ENCODE data around the gene STAG3.

Gene STAG3

GRCh38 chr7:100152404-100152803, 25.3 kb upstream of the STAG3 start:
- peaks cover 21 to 46% of the 10 kb centered on the region in 2 donors for H3K36me3 Mint-ChIP-seq
- ATAC-seq (replicated peaks) (no peak), DNase-seq (no peak)
- peak overlapping the region in 1 of 2 donors; percentile 1 for H3K4me3 Mint-ChIP-seq
- H3K9me3 Mint-ChIP-seq: no peaks in the 10 kb centered on the region
- no peaks in the 10 kb centered on the region for H3K27me3 Mint-ChIP-seq
- peaks cover 42 to 64% of the 10 kb centered on the region in 2 donors for H3K4me1 Mint-ChIP-seq
- H3K27ac Mint-ChIP-seq: peak overlapping the region; percentile 11

GRCh38 chr7:100152937-100153666, 24.6 kb upstream of the STAG3 start:
- Mint-ChIP-seq H3K9me3 (no peaks in the 10 kb centered on the region), H3K27me3 (no peaks in the 10 kb centered on the region), H3K36me3 (peaks cover 21 to 49% of the 10 kb centered on the region in 2 donors), H3K27ac (peak overlapping the region; percentile 57), H3K4me3 (no peak overlapping the region), H3K4me1 (peaks cover 45 to 69% of the 10 kb centered on the region in 2 donors)
- DNase-seq (no peak), ATAC-seq (replicated peaks) (no peak)

GRCh38 chr7:100153708-100154535, 23.8 kb upstream of the STAG3 start:
- DNase-seq (no peak), ATAC-seq (replicated peaks) (no peak)
- H3K27ac Mint-ChIP-seq: peak overlapping the region; percentile 67
- H3K4me3 Mint-ChIP-seq: no peak overlapping the region
- no peaks in the 10 kb centered on the region for H3K9me3 Mint-ChIP-seq
- peaks cover 38 to 74% of the 10 kb centered on the region in 2 donors for H3K4me1 Mint-ChIP-seq
- no peaks in the 10 kb centered on the region for H3K27me3 Mint-ChIP-seq
- H3K36me3 Mint-ChIP-seq: peaks cover 18 to 45% of the 10 kb centered on the region in 2 donors

GRCh38 chr7:100154651-100155491, 22.8 kb upstream of the STAG3 start:
- H3K4me3 Mint-ChIP-seq: no peak overlapping the region
- DNase-seq (no peak), ATAC-seq (replicated peaks) (no peak)
- H3K9me3 Mint-ChIP-seq: no peaks in the 10 kb centered on the region
- H3K36me3 Mint-ChIP-seq: peaks cover 18 to 44% of the 10 kb centered on the region in 2 donors
- H3K4me1 Mint-ChIP-seq: peaks cover 40 to 80% of the 10 kb centered on the region in 2 donors
- H3K27me3 Mint-ChIP-seq: no peaks in the 10 kb centered on the region
- H3K27ac Mint-ChIP-seq: no peak overlapping the region

GRCh38 chr7:100155553-100156317, 22.0 kb upstream of the STAG3 start:
- no peak for DNase-seq
- no peaks in the 10 kb centered on the region for H3K27me3 Mint-ChIP-seq
- no peak for ATAC-seq (replicated peaks)
- no peaks in the 10 kb centered on the region for H3K9me3 Mint-ChIP-seq
- no peak overlapping the region for H3K4me3 Mint-ChIP-seq
- peaks cover 13 to 37% of the 10 kb centered on the region in 2 donors for H3K36me3 Mint-ChIP-seq
- H3K27ac Mint-ChIP-seq: peak overlapping the region; percentile 37
- H3K4me1 Mint-ChIP-seq: peaks cover 33 to 71% of the 10 kb centered on the region in 2 donors

- ATAC-seq (replicated peaks) (peak; percentile 44 to 46), DNase-seq (no peak)
- Mint-ChIP-seq H3K9me3 (no peaks in the 10 kb centered on the region), H3K27ac (peak overlapping the region; percentile 88), H3K4me1 (peaks cover 31 to 71% of the 10 kb centered on the region in 2 donors), H3K27me3 (no peaks in the 10 kb centered on the region), H3K36me3 (peaks cover 13 to 37% of the 10 kb centered on the region in 2 donors), H3K4me3 (peak overlapping the region; percentile 88 to 90)
Observed at GRCh38 chr7:100156331-100157068, 21.2 kb upstream of the STAG3 start.

GRCh38 chr7:100157069-100157333, 20.7 kb upstream of the STAG3 start:
- Mint-ChIP-seq H3K4me1 (peaks cover 31 to 66% of the 10 kb centered on the region in 2 donors), H3K9me3 (no peaks in the 10 kb centered on the region), H3K27ac (peak overlapping the region; percentile 88), H3K4me3 (peak overlapping the region; percentile 88 to 90), H3K36me3 (peaks cover 11 to 37% of the 10 kb centered on the region in 2 donors), H3K27me3 (no peaks in the 10 kb centered on the region)
- no peak for DNase-seq
- ATAC-seq (replicated peaks): no peak

GRCh38 chr7:100157334-100158228, 20.1 kb upstream of the STAG3 start:
- Mint-ChIP-seq H3K36me3 (peaks cover 7 to 32% of the 10 kb centered on the region in 2 donors), H3K4me1 (peaks cover 26 to 60% of the 10 kb centered on the region in 2 donors), H3K4me3 (peak overlapping the region; percentile 88 to 90), H3K9me3 (no peaks in the 10 kb centered on the region), H3K27ac (peak overlapping the region; percentile 88), H3K27me3 (no peaks in the 10 kb centered on the region)
- DNase-seq (no peak), ATAC-seq (replicated peaks) (no peak)

- Mint-ChIP-seq H3K4me3 (peak within 1 kb of the TSS; percentile 88 to 90), H3K36me3 (peaks cover 5 to 27% of the 10 kb centered on the region in 2 donors), H3K27me3 (no peaks in the 10 kb centered on the region), H3K27ac (peak within 1 kb of the TSS; percentile 94), H3K4me1 (peaks cover 27 to 54% of the 10 kb centered on the region in 2 donors), H3K9me3 (no peaks in the 10 kb centered on the region)
- peak; percentile 82 for DNase-seq
- ATAC-seq (replicated peaks): peak; percentile 87 to 91
Observed at GRCh38 chr7:100158229-100159098, 19.3 kb upstream of the STAG3 start, which contains the start of gene TRAPPC14. TSS of gene TRAPPC14 (minus strand) at chr7:100158723. CDS start at chr7:100158499, 224 bp downstream.

- H3K4me1 Mint-ChIP-seq: peaks cover 23 to 49% of the 10 kb centered on the region in 2 donors
Observed at GRCh38 chr7:100159099-100159623, 18.6 kb upstream of the STAG3 start.

GRCh38 chr7:100160067-100160466, 17.7 kb upstream of the STAG3 start:
- no peaks in the 10 kb centered on the region for H3K27me3 Mint-ChIP-seq
- peak overlapping the region; percentile 39 for H3K4me3 Mint-ChIP-seq
- H3K27ac Mint-ChIP-seq: peak overlapping the region; percentile 14
- peaks cover 20 to 40% of the 10 kb centered on the region in 2 donors for H3K4me1 Mint-ChIP-seq
- ATAC-seq (replicated peaks) (no peak), DNase-seq (no peak)
- H3K36me3 Mint-ChIP-seq: peaks cover 5 to 21% of the 10 kb centered on the region in 2 donors
- no peaks in the 10 kb centered on the region for H3K9me3 Mint-ChIP-seq

More at GRCh38 chr7:100159099-100159623, 18.6 kb upstream of the STAG3 start:
- ATAC-seq (replicated peaks) (no peak), DNase-seq (no peak)
- no peaks in the 10 kb centered on the region for H3K27me3 Mint-ChIP-seq
- peak overlapping the region; percentile 88 to 90 for H3K4me3 Mint-ChIP-seq
- H3K9me3 Mint-ChIP-seq: no peaks in the 10 kb centered on the region
- peak overlapping the region; percentile 94 for H3K27ac Mint-ChIP-seq
- H3K36me3 Mint-ChIP-seq: peaks cover 5 to 24% of the 10 kb centered on the region in 2 donors
